ENCODE data around the gene EFNA1.

DNA sequence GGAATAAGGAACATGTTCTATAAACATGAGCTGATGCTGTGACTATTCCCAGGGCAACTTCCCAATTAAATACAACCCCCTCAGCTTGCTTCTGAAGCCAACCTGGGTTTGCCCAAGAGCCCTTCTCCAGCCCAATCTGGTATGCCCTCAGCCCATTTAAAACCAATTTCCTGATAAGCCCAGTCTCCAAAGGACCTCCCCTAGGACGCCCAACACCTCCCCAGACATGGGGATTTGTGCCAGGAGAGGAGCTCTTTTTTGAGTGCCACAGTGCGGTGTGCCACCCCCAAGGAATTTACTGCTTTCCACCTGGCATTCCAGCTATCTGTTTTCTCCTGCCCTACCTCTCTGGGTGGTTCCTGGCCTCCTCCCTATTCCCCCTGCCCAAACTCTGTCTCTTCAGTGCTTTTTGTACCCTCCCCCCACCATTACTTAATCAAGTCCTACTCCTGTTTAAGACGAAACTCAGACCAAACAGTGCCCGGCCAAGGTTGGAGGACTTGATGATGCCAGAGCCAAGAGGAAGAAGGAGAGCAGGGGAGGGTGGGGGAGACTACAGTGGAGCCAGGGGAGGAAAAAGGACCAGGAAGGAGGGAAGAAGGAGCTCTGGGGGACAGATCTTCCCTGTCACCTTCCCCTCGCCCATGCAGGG is 11.4 kb upstream of the EFNA1 start:
- TF ChIP-seq, protein P1, sequence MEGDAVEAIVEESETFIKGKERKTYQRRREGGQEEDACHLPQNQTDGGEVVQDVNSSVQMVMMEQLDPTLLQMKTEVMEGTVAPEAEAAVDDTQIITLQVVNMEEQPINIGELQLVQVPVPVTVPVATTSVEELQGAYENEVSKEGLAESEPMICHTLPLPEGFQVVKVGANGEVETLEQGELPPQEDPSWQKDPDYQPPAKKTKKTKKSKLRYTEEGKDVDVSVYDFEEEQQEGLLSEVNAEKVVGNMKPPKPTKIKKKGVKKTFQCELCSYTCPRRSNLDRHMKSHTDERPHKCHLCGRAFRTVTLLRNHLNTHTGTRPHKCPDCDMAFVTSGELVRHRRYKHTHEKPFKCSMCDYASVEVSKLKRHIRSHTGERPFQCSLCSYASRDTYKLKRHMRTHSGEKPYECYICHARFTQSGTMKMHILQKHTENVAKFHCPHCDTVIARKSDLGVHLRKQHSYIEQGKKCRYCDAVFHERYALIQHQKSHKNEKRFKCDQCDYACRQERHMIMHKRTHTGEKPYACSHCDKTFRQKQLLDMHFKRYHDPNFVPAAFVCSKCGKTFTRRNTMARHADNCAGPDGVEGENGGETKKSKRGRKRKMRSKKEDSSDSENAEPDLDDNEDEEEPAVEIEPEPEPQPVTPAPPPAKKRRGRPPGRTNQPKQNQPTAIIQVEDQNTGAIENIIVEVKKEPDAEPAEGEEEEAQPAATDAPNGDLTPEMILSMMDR (IDR thresholded peaks at IDR 0.05; ENCODE audit: borderline replicate concordance, extremely low read depth, low read length, poor library complexity, severe bottlenecking), result no peak
- TF ChIP-seq EZH2 (IDR thresholded peaks at IDR 0.05; ENCODE audit: borderline replicate concordance, low read depth, low read length, severe bottlenecking), result no peak

Data from DND-41 (cell line).